Prostate gland (tissue), 2 donors: ENCODE measurements around the gene PWWP2B. TPM values are rescaled to one million over a fixed set of nuclear protein-coding genes. Genes with fewer than 3 reads are reported as not detected.

Source experiments
- DNase-seq: peaks from one replicate; pipeline ENCODE4 v3.0.0-alpha.2; 2019; ENCODE audit warnings: low spot score
- H3K27ac ChIP-seq, 2 donors: fragments of 200-600 bp; sonication (generic); 2 replicates each; pipeline ENCODE4 v1.5.1; 2017 to 2019
- H3K27me3 ChIP-seq: fragments of 200-600 bp; sonication (generic); replicated peaks from 2 replicates; pipeline ENCODE4 v1.5.1; 2019; ENCODE audit not compliant: insufficient read depth
- H3K36me3 ChIP-seq, 2 donors: fragments of 200-600 bp; sonication (generic); 1 replicate in 1 of 2; 2 replicates in 1 of 2; pipeline versions ENCODE4 v1.5.1 to v1.8.1; 2017 to 2019
- H3K4me1 ChIP-seq: fragments of 200-600 bp; sonication (generic); replicated peaks from 2 replicates; pipeline ENCODE4 v1.5.1; 2019
- H3K4me3 ChIP-seq, 2 donors: fragments of 200-600 bp; sonication (generic); 2 replicates each; pipeline ENCODE4 v1.5.1; 2017 to 2019
- H3K9me3 ChIP-seq: fragments of 200-600 bp; sonication (generic); 2 replicates; pipeline ENCODE4 v1.5.1; 2017
- POLR2A ChIP-seq: fragments of 450-650 bp; IDR thresholded peaks from one replicate; pipeline ENCODE4 v1.6.1; 2016; ENCODE audit warnings: antibody characterized with exemption, mild to moderate bottlenecking
- POLR2AphosphoS5 ChIP-seq: sonication (generic); formaldehyde crosslinking; IDR thresholded peaks from one replicate; pipeline ENCODE4 v1.6.1; 2017; ENCODE audit warnings: antibody characterized with exemption
- WGBS: methylation state at CpG from one replicate; pipeline ENCODE4 v1.1.5; 2018; 5-methylcytosine and 5-hydroxymethylcytosine counted together
- intact Hi-C: fragments of 100-400 bp; cut with DNase I; formaldehyde crosslinking; loops from one replicate; pipeline ENCODE4 v1.14.2; 2022
- total RNA-seq, 2 donors: library from RNA; depleted of rRNA; stranded (reverse); fragments of >200 nt; gene quantifications; one replicate each; pipeline ENCODE4 v1.1.0, GENCODE V29; 2016
- TF ChIP-seq, protein P1 (sequence below), 4 experiments: fragments of 200-600 bp in 2 of 4; fragments of 450-650 bp in 2 of 4; sonication (generic) in 2 of 4; IDR thresholded peaks; 1 replicate in 3 of 4; 2 replicates in 1 of 4; pipeline ENCODE4 v1.5.1; 2016 to 2019; ENCODE audit warnings: antibody characterized with exemption in 4 of 4, mild to moderate bottlenecking in 2 of 4, moderate library complexity in 2 of 4

The PWWP2B gene
- total RNA-seq, 2 donors from 2014 or later = 27.5 to 36.6 TPM

DNA sequence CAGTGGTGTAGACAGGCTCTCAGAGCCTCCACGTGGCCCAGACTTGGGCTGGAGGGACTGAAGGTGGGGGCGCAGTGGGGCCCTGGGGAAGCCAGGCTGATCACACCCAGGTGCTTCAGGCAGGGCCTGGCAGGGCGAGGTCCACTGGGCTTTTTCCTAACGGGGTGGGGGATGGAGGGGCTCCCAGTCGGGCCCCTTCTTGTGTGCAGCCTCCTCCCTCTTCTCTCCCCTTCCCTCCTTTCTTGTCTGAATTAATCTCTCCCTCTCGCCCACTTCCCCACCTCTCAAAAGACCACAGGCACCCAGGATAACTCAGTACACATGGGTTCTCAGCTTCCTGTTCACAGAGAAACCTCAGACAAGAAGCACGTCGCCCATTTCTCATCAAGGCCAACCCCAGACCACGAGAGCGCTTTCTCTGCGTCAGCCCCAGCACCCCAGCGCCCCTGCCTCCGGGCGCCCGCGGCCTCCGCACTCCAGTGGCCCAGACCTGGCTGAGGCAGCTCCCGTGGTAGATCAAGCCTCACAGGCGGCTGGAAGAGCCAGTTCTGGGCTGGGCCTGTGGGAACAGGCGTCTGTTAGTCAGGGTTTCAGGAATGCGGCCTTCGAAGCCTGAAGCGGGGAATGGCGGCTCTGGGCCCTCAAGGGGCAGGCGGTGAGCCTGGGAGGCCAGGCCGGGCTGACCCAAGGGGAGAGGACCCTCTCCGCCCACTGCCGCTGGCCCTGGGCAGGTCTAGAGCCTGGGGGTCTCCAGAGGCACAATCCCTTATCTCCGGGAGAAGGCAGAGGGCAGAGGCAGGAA, 50.6 kb downstream of the PWWP2B start:
- intact Hi-C loops = no loop called here
- Histone ChIP-seq H3K9me3 (no peaks in the 10 kb centered on the region), H3K4me3 (no peak overlapping the region), H3K4me1 (peaks cover 12% of the 10 kb centered on the region), H3K36me3 (no peaks in the 10 kb centered on the region), H3K27me3 (no peaks in the 10 kb centered on the region), H3K27ac (peak overlapping the region; percentile 68 to 69)
- peak; percentile 68 for DNase-seq
- TF ChIP-seq, protein P1, sequence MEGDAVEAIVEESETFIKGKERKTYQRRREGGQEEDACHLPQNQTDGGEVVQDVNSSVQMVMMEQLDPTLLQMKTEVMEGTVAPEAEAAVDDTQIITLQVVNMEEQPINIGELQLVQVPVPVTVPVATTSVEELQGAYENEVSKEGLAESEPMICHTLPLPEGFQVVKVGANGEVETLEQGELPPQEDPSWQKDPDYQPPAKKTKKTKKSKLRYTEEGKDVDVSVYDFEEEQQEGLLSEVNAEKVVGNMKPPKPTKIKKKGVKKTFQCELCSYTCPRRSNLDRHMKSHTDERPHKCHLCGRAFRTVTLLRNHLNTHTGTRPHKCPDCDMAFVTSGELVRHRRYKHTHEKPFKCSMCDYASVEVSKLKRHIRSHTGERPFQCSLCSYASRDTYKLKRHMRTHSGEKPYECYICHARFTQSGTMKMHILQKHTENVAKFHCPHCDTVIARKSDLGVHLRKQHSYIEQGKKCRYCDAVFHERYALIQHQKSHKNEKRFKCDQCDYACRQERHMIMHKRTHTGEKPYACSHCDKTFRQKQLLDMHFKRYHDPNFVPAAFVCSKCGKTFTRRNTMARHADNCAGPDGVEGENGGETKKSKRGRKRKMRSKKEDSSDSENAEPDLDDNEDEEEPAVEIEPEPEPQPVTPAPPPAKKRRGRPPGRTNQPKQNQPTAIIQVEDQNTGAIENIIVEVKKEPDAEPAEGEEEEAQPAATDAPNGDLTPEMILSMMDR (IDR thresholded peaks at IDR 0.05) = no peak
- TF ChIP-seq POLR2A (peak; percentile 48), POLR2AphosphoS5 (peak; percentile 30)
- 40% methylated on average over 26 of the region's 29 CpGs for WGBS

DNA sequence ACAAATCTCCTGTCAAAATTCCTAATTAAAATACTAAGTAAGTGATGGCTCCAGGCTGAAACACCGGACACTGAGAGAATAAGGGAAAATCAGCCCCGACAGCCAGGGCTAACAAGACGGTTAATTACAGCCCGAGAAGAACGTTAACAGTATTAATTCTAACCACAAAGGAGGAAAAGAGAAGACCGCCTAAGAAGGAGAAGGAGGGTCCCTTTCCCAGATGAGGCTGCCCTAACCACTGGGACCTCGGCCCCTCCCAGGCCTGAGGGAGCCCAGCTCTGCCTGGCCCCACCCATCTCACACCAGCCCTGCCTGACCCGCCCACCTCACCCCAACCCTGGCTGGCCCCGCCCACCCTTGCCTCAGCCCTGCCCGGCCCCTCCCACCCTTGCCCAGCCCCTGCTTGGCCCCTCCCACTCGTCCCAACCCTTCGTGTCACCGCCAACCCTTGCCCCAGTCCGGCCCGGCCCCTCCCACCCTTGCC, 51.3 kb downstream of the PWWP2B start:
- Histone ChIP-seq H3K36me3 (no peaks in the 10 kb centered on the region), H3K27ac (peak overlapping the region; percentile 68 to 69), H3K4me1 (peaks cover 18% of the 10 kb centered on the region), H3K9me3 (no peaks in the 10 kb centered on the region), H3K27me3 (no peaks in the 10 kb centered on the region), H3K4me3 (no peak overlapping the region)
- intact Hi-C loops = no loop called here
- DNase-seq = no peak
- WGBS = 48% methylated on average over 10 of the region's 15 CpGs
- no peak for TF ChIP-seq POLR2AphosphoS5
- peak; percentile 43 for TF ChIP-seq POLR2A
- TF ChIP-seq, protein P1 (IDR thresholded peaks at IDR 0.05) = no peak

DNA sequence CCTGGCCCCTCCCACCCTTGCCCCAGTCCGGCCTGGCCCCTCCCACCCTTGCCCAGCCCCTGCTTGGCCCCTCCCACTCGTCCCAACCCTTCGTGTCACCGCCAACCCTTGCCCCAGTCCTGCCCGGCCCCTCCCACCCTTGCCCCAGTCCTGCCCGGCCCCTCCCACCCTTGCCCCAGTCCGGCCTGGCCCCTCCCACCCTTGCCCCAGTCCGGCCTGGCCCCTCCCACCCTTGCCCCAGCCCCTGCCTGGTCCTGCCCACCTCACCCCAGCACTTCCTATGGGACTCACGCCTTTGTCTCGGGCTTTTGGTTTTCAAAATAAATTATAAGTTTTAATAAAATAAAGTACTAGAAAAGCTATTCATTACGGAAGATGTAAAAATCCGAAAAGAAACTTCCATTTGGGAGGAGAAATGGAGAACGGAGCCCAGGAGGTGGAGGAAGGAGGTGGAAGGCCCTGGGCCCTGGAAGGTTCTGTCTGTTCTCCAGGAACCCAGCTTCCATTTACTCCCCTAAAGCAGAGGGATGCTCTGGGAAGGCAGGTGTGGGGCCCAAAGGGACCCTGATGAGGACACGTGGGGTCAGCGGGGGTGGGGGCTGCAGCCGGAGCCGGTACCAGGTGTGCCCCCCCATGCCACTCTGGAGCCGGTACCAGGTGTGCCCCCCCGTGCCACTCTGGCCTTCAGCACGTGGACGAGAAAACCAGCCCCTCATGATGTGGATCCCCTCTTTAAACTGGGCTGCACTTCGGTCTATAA, 52.2 kb downstream of the PWWP2B start:
- Histone ChIP-seq H3K27ac (no peak overlapping the region), H3K4me1 (peaks cover 20% of the 10 kb centered on the region), H3K27me3 (no peaks in the 10 kb centered on the region), H3K4me3 (no peak overlapping the region), H3K36me3 (no peaks in the 10 kb centered on the region), H3K9me3 (no peaks in the 10 kb centered on the region)
- 58% methylated on average over 14 of the region's 22 CpGs for WGBS
- intact Hi-C loops = no loop called here
- TF ChIP-seq POLR2A (no peak), POLR2AphosphoS5 (no peak)
- TF ChIP-seq, protein P1 (IDR thresholded peaks at IDR 0.05) = no peak
- no peak for DNase-seq

DNA sequence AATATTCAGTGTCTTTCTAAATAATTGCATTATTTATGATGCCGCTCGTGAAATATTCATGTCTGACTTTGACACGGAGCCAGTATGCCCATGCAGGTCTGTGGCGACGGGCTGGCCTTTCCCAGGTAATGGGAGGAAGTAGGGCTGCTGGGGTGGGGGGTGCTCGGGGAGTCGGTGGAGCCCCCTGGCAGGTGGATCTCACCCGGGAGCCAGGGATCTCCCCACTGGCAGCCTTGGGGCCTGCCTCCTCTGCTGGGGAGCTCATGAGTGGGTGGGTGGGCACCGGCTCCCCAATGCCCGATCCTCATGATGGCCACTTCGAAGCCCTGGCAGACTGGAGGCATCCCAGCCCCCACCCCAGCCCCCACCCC, 52.8 kb downstream of the PWWP2B start:
- H3K27ac ChIP-seq = no peak overlapping the region
- intact Hi-C loops = no loop called here
- H3K36me3 ChIP-seq = no peaks in the 10 kb centered on the region
- no peak for DNase-seq
- peaks cover 20% of the 10 kb centered on the region for H3K4me1 ChIP-seq
- WGBS = 64% methylated on average over 11 of the region's 11 CpGs
- no peaks in the 10 kb centered on the region for H3K27me3 ChIP-seq
- no peaks in the 10 kb centered on the region for H3K9me3 ChIP-seq
- no peak overlapping the region for H3K4me3 ChIP-seq
- TF ChIP-seq, protein P1 (IDR thresholded peaks at IDR 0.05) = no peak
- TF ChIP-seq POLR2AphosphoS5 (no peak), POLR2A (no peak)
